DMS53 treated with DMSO at 0.1 percent for 48 hours (cell line): Measurements from ENCODE around the gene AP2M1.

Experiments used
- DNase-seq: peaks from one replicate; lab custom pipeline; 2025; ENCODE audit not compliant: unreplicated experiment; lab: John Stamatoyannopoulos, UW

AP2M1 gene

DNA sequence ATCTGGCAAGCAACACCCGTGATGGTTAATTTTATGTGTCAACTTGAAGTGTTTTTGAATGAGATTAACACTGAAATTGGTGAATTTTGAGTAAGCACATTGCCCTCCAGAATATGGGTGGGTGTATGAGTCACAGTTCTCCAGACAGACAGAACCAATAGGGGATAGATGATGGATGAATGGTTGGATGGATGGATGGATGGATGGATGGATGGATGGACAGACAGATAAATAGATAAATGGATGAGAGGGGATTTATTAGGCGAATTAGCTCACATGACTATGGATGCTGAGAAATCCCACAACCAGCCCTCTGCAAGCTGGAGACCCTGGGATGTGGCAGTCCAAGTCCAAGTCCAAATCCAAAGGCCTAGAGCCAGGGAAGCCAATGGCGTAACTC lies 49.3 kb downstream of the AP2M1 start:
- DNase-seq = no peak

DNA sequence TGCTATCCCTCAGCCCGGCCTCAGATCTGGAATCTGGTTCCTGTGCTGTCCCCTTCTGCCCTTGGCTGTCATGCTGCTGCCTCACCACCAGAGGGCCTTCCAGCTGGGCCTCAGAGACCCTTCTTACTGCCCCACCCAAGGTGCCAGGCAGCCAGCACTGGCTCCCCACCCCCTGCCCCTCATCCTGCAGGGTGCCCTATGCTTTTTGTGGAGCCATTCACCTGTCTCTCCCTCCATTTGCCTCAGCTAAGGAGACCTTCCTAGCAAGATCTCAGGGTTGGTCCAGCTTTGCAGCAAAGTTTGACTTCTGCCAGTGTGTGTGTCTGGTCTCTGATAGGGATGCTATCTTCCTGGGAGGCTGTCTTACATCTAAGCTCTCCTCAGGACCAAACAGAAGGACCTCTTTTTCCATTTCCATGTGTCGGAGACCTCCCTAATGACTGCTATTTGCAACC lies 52.9 kb downstream of the AP2M1 start:
- DNase-seq = peak; percentile 15

DNA sequence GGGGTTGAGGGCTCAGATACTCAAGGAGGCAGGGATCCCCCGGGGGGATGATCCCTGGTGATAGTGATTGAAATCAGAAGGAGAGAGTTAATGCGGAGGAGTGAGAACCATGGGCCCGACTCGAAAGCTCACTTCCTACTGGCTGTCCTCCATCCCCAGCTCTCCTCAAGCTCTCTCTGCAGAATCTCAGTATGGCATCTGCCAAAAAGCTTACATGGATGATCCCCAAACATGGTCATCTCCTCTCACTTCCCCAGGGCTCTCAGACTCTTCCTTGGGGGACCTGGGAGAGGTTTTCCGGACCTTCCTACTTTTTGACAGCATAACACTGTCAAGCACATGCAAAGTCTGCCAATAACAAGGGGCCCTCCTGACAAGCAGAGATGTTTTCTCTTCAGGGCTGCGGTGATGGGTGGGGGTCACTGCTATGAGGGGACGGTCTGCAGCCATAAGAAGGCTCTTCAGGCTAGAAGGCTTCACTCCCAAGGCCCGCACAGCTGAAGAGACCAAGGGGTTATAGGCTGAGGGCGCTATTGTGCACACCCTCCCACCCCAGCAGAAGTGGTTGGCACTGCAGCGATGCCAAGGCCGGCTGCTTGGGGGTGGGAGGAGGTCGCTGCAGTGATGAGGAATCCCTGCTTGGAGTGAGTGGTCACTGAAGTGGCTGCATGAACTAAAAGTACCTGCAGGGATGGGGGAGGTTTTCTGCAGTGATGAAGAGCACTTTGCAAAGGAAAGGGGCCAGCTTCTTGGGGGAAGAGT lies 53.9 kb downstream of the AP2M1 start:
- no peak for DNase-seq

DNA sequence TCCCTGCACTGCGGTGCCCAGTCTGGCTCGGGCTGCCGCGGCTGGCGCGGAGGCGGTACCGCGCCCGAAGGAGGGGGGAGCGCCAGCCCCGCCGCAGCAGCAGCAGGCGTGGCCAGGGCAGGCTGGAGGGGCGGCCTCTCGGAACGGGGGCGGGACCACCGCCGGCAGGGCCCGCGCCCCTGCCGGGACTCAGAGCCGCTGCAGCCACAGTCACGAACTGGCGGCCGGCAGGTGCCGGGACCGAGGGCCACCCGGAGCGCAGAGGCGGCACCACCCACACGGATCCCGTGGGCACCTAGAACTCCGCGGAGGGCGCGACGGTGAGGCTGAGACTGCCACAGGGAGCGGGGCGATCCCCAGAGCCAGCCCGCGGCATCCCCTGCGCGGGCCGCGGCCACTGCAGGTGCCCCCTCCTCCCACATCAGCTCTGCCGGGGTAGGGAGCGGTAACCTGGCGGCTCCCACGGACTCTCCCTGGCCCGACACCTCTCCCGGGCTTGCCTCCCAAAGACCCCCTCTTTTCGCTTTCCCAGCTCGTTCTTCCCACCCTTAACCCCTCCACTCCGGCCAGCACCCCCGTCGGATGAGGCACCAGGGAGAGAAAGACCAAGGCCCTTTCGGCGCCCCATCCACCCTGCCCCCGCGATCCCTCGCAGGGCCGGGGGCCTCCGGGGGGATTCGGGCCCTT lies 54.9 kb downstream of the AP2M1 start, which contains the start of gene VWA5B2:
Gene VWA5B2 (plus strand): TSS at position 192 of the 687 bp plus-strand sequence. CDS start 944 bp downstream, outside the sequence.
- DNase-seq = peak; percentile 63

DNA sequence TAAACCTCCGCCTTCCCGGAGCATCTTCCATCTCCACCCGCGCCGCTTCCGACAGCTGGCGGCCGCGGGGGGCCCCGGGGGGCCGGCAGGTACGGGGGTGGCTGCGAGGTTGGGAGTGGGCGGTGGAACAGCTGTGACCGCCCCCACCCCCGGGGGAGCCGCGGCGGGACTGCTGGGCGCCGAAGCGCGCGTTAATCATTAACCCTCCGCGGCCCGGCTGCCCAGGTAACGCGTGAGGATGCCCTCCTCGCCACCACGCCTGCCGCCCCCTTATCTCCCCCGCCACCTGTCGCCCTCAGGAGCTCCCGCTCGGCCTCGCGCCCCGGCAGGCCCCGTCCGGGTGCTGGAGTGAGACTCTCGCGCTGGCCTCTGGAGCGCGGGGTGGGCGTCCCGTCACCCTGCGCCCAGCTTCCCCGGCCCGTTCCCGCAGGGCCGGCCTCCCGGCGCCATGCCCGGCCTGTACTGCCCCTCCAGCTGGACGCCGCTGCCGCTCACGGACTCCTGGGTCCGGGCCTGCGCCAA lies 55.5 kb downstream of the AP2M1 start:
- peak; percentile 37 for DNase-seq

DNA sequence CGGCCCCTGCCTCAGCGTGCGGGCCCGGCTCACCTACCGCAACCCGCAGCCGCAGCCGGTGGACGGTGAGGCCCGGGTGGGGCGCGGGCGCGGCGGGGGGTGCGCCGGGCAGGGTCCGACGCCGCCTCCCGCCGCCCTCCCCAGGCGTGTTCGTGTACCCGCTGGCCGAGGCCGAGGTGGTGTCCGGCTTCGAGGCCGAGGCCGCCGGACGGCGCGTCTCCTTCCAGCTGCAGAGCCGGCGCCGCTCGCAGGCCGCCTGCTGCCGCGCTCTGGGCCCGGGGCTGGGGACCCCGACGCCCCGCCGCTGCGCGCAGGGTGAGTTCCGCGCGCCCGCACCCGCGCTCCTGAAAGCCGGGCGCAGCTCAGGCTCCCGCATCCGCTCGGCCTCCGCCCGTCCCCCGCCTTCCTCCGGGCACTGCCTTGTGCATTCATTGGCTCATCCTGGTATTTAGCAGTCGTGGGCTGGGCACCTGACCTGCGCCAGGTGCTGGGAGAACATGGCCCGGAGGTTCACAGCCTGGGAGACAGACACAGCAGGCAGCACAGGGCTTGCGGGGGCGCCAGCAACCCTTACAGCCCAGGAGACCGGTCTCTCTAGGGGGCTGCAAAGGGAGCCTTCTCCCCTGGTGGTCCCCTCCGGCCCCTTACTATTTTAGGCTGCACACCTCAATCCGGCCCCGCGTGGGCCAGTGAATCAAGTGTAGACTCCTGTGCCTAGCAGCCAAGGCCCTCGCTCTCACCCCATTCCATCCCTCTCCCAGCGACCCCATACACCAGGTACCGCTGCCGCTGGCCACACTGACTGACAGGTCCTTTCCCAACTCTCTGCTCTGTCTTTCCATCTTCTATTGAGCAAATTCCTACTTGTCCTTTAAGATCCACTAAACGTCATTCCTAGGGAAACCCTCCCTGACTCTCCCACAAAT lies 56.2 kb downstream of the AP2M1 start:
- DNase-seq = peak; percentile 38

DNA sequence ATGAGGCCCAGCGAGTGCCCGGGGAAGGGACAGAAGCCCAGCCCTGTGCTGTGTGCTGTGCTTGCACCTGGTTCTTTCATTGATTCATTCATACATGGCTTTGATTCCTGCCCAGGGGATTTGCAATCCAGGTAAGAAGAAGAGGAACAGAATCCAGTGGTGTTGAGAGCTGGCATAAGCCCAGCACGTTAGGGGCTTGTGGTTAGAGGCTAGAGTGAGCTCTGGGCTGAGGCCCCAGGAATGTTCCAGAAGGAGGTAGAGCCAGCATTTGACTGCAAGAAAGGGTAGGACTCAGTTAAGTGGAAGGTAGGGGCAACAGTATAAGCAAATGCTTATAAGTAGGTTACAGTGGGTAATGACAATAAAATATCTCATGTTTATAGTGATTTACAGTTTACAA lies 57.0 kb downstream of the AP2M1 start:
- DNase-seq = no peak

DNA sequence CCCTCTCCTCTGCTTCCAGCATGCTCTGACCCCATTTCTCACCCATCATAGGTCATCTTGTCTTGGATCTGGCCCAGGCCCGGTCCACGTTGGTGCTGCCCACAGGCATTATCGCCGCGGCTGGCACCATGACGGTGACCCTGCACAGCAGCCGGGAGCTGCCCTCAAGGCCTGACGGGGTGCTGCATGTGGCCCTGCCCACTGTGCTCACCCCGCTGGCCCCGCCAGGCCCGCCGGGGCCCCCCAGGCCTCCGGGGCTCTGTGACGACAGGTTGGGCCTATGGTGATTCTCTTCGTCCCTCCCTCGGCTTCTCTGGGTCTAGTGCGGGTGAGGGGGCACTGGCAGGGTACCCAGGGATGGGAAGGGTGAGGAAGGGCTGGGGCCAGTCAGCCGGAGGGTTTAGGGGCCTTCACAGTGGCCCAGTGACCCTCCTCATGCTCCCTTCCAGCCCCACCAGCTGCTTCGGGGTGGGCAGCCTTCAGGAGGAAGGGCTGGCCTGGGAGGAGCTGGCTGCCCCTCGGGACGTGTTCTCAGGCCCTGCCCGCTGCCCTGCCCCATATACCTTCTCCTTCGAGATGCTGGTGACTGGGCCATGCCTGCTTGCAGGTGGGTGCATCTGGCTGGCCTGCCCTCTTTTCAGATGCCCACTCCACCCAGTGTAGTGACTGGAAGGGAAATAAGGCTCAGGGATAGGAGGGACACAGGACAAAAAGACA lies 58.6 kb downstream of the AP2M1 start:
- DNase-seq = no peak
